ENCODE data around the gene ARHGEF4.

Gene ARHGEF4

GRCh38 chr2:130933501-130933900, 96.8 kb downstream of the ARHGEF4 start:
- DNase-seq (ENCODE audit: insufficient read length, low spot score) (no peak), FAIRE-seq (no peak)
- no peak for TF ChIP-seq CTCF (IDR thresholded peaks at IDR 0.05; ENCODE audit: insufficient read depth, missing control alignments)

GRCh38 chr2:130936451-130936850, 99.7 kb downstream of the ARHGEF4 start:
- no peak for FAIRE-seq
- no peak for DNase-seq (ENCODE audit: insufficient read length, low spot score)

GRCh38 chr2:130947967-130948366, 111.3 kb downstream of the ARHGEF4 start:
- FAIRE-seq (no peak), DNase-seq (ENCODE audit: insufficient read length, low spot score) (no peak)
- no peak for TF ChIP-seq CTCF (IDR thresholded peaks at IDR 0.05; ENCODE audit: insufficient read depth, missing control alignments)

More at GRCh38 chr2:130936451-130936850, 99.7 kb downstream of the ARHGEF4 start:
- no peak for TF ChIP-seq CTCF (IDR thresholded peaks at IDR 0.05; ENCODE audit: insufficient read depth, missing control alignments)

- no peak for TF ChIP-seq CTCF (IDR thresholded peaks at IDR 0.05; ENCODE audit: insufficient read depth, missing control alignments)
- FAIRE-seq (no peak), DNase-seq (ENCODE audit: insufficient read length, low spot score) (no peak)
These were observed 113.2 kb downstream of the ARHGEF4 start for GRCh38 chr2:130949954-130950353.

- no peak for TF ChIP-seq CTCF (IDR thresholded peaks at IDR 0.05; ENCODE audit: insufficient read depth, missing control alignments)
- DNase-seq (ENCODE audit: insufficient read length, low spot score): no peak
- FAIRE-seq: no peak
These were observed 114.3 kb downstream of the ARHGEF4 start for GRCh38 chr2:130951018-130951417.

- DNase-seq (ENCODE audit: insufficient read length, low spot score) (no peak), FAIRE-seq (no peak)
- no peak for TF ChIP-seq CTCF (IDR thresholded peaks at IDR 0.05; ENCODE audit: insufficient read depth, missing control alignments)
These were observed 118.2 kb downstream of the ARHGEF4 start for GRCh38 chr2:130954873-130955272.

- FAIRE-seq (no peak), DNase-seq (ENCODE audit: insufficient read length, low spot score) (no peak)
- TF ChIP-seq CTCF (IDR thresholded peaks at IDR 0.05; ENCODE audit: insufficient read depth, missing control alignments): no peak
These were observed 121.2 kb downstream of the ARHGEF4 start for GRCh38 chr2:130957915-130958314.
